ENCODE data around the gene ZNF467.

The ZNF467 gene

DNA sequence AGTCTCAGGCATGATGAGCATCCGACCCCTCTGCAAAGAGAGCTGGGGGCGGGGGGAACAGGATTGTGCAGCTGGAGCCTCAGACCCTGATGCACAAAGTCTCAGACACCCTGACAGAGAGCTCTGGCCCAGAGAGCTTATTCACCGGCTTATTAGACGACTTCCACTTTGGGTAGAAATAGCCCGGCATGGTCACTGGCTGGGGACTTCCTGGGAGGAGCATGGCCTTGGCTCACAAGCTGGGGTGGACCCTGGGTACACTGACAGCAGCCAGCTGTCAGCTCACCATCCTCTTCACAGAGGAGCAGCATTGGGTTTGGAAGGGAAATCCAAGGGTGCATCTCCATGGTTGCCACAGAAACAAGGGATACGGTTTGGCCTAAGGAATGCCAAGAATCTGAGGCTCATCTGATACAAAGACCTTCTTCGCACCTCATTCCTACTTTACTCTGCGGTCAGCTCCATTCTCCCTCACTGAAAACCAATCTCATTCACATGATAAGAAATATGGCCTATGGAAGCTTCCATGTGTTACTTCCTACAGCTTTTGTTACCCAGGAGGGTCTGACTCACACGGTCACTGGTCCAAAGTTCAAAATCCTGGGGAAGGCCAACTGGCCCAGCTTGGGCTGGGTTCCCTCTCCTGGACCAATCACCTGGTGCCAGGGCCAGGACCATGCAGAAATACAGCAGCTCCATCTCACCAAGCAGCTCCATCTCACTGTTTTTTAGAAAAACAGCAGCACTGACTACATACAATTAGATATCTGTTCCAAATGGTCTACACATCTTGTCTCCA lies 25.1 kb downstream of the ZNF467 start:
- DNase-seq (ENCODE audit: low read depth in 2 of 2) = no peak

DNA sequence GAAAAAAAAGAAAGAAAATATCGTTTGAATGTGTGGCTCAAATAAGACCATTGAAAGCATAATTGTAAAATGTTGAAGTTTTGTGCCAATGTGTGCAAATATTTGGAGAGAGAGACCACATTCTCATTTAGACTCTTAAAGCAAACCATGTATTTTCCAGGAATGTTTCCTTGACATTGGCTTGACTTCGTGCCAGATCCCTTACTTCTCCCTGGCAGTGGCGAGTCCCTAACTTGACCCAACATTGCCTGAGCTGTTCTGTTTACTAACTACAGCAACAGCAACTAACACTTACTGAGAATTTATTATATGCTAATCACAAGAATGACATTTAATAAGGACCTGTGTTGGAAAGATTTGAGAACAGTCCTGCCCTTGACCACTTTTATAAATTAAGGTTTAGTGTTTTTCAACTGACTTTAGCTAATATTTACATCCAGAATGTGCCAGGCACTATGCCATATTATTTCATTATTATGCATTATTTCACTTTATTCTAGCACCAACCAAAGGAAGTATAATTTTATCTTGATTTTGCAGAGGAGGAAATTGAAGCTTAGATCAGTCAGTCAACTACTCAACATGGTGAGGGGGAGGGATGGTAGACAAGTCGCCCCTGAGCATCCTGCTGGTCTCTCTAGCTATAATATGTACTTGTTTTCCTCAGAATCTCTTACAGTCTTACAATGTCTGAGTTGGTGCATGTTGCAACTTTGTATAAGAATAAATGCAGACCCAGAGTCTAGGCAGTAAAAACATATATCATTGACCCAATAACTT lies 29.7 kb downstream of the ZNF467 start:
- no peak for DNase-seq (ENCODE audit: low read depth in 2 of 2)

DNA sequence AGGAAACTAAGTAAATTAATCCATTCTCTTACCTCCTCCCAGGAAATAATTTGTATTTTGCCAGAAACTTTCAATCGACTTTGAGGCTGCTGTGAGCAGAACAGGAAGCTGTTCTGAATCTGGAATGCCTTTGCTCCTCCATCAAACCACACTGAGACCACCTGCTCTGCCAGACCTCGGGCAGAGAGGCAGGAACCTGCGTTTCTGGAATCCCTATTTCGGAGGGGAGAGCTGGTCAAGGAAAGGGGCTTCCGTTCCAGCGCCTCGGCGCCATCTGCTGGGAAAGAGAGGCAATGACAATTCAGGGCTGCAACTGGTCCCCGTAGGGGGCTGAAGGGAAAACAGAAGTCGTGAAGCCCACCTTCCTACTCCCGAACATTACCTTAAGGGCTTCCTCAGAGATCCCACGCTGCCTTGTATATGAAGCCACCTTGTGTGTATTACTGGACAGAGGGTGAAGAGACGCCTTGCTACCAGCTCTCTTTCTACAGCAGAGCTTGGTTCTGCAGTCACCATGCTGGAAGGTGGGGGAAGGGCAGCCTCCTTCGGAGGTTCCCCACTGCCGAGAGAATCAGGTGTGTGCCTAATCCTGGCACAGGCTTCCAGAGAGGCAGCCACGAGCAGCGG lies 31.2 kb downstream of the ZNF467 start:
- DNase-seq (ENCODE audit: low read depth in 2 of 2) = peak; percentile 29

DNA sequence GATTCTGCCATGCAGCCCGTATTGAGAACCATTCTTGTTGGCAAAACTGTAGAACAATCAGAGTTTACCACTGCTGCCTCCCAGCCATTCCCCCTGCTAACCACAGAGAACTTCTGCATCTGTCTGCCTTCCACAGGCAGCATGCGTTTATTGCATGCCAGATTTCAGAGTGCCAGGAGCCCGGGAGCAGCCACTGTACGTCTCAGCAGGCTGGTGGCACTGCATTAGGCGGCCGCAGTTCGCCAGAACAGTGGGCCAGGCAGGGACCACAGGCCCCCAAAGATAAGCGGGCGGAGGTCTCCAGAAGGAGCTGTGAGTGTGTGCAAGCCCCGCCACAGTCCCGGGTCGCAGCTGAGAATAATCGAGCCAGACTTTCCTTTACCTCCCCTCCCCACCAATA lies 31.8 kb downstream of the ZNF467 start:
- DNase-seq (ENCODE audit: low read depth in 2 of 2) = no peak

DNA sequence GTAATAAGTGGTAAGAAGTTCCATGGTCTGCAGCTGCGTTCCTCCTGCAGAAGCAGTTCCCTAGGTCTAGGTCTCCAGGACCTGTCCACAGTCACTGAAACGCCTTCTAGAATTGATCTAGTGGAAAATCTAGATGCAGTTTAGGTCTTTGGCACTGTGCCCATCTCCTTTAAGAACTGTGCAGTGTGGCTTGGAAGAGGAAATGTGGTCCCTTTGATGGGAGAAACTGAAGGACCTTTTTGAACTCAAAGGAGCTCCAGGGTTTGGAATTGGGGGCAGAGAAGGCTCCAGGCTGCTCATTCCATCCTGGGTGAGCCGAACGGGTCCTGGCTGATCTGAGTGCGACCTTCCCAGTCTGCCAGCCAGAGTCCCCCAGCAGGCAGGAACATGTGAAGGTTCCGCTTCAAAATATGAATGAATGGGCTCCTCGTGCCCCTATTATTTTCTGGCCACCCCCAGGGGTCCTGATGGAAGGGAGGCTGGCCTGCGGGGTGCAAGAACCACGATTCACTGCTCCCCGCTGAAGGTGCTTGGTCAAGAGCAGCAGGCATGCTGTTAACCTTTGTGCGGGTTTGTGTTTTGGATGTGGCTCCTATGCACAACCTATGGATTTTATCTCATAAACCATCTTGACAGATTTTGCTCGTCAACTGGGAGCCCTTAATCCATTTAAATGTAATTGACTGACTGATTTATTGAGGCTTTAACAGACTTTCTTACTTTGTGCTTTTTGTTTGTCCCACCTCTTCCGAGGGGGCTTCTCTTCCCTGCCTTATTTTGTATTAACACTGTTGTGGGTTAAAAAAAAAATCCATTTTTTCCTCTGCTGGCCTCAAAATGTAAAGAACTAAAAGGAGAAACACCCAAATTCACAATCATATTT lies 36.7 kb downstream of the ZNF467 start:
- no peak for DNase-seq (ENCODE audit: low read depth in 2 of 2)

DNA sequence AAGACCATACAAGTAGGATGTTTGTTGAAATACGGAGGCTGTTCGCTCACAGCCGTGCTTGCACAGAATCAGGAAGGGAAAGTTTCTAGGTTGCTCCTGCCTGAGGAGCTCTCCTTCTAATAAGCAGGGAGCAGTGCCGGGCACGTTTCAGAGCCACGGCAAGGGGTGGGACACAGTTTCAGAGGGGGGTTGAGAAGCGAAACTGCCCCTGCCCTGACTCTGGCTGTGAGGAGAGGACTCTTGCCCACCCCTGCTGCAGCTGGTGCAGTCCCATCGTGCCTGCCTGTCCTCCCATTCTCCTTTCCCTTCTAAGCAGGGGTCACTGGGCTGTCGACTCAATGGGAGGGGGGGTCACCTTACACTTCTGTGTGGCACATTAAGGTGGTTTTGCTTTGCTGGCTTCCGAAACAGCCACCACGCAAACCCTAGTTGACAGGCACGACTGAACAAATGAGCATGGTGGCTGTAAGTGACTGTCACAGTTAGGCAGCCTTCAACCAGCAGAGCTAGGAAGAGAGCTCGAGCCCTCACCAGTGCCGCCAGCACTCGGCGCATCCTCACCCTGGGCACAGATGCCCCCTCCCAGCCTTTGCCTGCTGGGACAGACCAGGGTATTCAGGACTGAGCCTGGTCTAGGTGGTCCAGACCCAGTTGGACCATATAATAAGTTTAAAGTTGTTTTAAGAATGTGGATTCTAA lies 37.5 kb downstream of the ZNF467 start:
- no peak for DNase-seq (ENCODE audit: low read depth in 2 of 2)

DNA sequence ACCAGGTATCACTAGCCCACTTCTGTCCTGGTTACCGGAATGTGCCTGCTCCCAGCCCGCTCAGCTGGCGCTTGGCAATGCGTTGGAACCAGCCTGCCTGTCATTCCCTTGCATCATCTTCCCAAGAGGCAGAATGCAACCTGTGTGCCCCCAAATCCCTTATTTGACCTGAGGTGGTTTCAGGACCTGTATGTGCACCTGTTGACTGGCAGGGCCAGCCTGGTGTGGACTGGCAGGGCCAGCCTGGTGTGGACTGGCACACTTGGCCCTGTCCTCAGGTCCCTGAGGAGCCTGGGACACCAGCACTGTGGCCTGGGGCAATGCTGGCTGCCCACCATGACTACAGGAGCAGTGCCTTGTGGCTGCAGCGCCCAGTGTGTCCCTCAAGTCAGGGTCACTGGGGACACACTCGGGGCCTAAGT lies 38.2 kb downstream of the ZNF467 start:
- no peak for DNase-seq (ENCODE audit: low read depth in 2 of 2)

DNA sequence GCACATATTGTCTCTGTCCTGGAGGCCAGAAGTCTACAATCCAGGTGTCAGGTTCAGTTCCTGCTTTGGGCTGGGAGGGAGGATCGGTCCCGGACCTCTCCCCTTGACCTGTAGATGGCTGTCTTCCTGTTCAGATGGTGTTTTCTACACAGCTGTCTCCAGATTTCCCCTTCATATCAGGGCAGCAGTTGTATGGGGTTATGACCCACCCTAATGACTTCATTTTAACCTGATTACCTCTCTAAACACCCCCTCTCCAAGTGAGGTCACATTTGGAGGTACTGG lies 38.7 kb downstream of the ZNF467 start:
- no peak for DNase-seq (ENCODE audit: low read depth in 2 of 2)

DNA sequence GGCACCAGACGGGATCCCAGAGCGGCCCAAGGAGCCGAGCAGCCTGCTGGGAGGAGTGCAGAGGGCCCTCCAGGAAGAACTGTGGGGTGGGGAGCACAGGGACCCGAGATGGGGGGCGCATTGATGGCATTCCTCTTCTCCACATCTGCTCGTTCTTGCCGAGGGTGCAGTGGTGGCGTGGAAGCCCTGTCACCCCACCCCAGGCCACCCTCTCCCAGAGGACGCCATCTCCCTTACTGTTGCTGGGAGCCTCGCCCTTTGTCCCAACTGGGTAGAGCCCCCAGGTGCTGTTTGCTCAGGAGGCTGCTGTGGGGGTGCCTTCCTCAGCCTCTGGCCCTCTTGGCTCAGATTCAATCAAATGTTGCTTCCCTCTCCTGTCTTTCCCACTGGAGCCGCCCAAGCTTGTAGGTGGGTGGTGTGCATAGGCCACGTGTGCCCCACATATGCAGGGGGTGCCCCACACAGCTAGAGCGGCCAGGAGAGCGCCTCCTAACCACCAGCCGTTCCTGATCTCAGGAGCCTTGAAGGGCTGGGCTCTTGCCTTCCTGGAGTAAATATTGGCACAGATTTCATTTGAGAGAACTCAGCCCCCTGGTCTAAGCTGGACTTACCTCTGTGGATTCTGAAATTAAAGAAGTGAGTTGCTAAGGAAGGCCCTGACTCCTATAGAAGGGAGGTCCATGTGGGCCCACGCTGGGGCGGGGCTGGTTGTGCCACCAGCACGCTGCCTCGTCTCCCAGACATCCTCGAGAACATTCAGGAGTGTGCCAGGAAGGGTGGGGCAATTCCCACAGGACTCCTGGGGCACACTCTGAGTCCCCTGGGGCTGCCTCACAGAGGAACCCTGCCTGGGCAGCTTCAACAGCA lies 39.2 kb downstream of the ZNF467 start:
- DNase-seq (ENCODE audit: low read depth in 2 of 2) = no peak

DNA sequence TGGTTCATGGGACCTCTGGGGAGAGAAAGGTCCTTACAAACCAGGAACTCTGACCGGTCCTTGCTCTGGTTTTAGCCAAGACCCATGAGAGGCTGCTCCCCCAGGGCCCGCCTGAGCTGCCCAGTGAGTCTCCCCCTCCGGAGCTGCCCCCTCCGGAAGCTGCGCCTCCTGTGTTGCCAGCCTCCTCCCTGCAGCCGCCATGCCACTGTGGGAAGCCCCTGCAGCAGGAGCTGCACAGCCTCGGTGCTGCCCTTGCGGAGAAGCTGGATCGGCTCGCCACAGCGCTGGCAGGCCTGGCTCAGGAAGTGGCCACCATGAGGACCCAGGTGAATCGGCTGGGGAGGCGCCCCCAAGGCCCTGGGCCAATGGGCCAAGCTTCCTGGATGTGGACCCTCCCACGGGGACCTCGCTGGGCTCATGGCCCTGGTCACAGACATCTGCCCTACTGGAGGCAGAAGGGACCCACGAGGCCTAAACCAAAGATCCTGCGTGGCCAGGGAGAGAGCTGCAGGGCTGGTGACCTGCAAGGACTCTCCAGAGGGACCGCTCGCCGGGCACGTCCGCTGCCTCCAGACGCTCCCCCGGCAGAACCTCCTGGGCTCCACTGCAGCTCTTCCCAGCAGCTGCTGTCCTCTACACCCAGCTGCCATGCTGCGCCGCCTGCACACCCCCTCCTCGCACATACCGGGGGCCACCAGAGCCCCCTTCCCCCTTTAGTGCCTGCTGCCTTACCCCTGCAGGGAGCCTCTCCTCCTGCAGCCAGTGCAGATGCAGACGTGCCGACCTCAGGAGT lies 40.1 kb downstream of the ZNF467 start:
- no peak for DNase-seq (ENCODE audit: low read depth in 2 of 2)

DNA sequence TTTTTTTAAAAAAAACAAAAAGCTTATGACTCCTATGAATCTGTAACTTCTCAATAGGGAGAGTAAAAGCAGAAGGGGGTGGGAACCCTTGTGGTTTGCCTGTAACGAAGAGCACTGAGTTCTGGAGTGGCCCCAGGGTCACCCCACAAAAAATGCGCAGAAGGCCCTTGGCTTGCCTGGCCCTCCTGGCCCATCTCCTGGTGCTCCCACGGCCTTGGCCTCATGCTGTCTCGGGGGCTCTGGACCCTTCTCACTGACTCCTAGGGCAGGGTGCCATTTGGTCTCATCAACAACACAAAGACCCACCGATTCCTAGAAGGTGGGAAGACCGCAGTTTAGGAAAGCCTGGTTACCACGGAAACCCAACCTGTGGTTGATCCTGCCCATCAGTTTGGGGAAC lies 40.8 kb downstream of the ZNF467 start:
- no peak for DNase-seq (ENCODE audit: low read depth in 2 of 2)

DNA sequence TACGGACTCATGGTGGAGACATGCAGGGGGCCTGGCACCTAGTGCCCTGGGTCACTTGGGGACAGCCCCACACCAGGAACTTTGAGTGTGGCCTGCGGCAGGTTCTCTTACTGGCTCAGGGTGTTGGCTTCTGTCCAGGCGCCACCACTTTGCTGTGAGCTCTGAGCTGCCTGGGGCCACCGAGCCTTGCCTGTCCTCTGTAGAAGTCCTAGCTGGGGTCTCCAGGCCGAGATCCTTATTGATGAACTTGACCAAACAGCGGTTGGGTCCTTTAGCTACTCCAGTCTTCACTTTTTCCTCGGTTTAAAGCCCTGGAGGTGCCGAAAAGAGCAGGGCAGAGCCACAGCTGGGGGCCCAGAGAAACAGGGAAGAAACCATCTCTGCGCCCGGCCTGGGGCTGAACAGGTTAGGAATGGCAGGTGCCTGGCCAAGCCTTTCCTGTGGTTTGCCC lies 41.3 kb downstream of the ZNF467 start:
- no peak for DNase-seq (ENCODE audit: low read depth in 2 of 2)

DNA sequence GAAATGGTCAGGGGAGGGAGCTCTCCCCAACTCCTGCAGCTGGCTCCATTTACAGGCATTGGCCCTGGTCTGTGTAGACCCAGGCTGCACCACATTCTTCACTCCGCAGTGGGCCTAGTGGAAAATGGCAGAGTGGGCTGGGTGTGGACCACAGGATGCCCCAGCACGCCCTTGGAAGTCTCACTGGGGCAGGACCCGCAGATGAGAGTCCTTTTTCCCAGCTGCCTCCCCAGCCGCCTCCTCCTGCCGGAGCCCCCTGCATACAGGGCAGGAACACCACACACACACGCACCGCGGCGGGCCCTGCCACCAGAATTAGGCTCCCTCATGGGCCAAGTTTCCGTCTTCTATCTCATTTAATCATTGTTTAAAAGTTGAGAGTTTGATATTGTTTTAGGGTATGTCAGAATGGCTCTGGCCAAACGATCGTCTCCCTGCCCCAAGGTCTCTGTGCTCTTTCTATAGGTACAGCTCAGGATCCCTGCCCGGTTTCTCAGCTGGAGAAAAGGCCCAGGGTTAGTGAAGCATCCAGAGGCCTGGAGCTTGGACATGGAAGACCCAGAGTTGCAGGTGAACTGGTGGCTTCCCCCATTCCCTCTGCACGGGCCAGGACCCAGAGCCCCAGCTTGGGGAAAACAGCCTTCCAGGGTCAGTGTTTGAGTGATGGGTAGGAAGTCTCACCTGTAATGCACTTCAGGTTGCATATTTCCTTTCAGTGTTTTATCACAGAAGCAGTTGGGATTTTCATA lies 42.0 kb downstream of the ZNF467 start:
- no peak for DNase-seq (ENCODE audit: low read depth in 2 of 2)

DNA sequence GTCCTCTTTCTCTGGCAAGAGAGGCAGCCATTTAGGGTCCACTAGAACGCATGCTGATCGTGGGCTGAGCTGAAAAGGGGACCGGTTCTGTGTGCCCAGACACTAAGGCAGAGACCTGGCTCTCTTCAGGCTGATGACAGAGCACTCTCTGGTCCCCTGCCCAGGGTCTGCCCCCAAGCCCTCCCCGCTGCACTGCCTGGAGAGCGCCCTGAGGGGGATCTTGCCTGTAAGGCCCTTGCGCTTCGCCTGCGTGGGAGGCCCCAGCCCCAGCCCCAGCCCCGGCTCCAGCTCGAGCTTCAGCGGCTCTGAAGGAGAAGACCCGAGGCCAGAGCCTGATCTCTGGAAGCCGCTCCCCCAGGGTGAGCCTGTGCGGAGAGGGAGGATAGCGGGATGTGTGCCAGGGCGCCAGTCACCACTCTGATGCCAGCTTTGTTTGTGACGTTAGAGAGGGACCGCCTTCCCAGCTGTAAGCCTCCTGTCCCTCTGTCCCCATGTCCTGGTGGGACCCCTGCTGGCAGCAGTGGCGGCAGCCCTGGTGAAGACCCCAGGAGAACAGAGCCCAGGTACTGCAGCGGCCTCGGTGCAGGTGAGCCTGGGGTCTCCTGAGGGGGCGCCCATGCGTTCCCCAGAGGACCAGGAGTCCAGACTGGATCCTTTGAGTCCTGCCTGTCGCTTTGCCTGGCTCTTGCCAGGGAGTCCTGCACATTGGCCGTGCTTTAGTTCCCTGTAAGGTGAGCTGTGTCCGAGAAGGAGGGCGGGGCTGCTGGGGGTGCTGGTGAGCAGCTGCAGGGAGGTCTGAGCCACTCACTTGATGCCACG lies 43.2 kb downstream of the ZNF467 start:
- no peak for DNase-seq (ENCODE audit: low read depth in 2 of 2)

DNA sequence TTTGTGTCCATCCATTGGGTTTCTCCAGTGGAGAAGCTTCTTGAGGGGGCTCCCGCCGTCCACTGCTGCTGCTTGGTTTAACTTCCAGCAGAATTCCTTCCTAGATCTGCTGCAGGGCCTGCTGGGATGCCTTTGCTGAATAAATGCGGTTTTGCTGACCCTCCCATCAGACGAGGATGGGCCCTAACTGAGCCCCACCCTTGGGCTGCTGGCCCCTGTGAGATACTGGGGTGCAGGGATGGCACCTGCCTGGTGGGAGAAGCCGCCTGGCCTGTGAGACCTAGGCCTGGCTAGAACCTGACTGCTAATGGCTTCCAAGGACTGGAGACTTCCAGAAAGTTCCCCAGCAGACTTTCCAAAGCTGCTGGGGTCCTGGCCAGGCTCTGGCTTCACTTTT lies 43.8 kb downstream of the ZNF467 start:
- DNase-seq (ENCODE audit: low read depth in 2 of 2) = no peak

DNA sequence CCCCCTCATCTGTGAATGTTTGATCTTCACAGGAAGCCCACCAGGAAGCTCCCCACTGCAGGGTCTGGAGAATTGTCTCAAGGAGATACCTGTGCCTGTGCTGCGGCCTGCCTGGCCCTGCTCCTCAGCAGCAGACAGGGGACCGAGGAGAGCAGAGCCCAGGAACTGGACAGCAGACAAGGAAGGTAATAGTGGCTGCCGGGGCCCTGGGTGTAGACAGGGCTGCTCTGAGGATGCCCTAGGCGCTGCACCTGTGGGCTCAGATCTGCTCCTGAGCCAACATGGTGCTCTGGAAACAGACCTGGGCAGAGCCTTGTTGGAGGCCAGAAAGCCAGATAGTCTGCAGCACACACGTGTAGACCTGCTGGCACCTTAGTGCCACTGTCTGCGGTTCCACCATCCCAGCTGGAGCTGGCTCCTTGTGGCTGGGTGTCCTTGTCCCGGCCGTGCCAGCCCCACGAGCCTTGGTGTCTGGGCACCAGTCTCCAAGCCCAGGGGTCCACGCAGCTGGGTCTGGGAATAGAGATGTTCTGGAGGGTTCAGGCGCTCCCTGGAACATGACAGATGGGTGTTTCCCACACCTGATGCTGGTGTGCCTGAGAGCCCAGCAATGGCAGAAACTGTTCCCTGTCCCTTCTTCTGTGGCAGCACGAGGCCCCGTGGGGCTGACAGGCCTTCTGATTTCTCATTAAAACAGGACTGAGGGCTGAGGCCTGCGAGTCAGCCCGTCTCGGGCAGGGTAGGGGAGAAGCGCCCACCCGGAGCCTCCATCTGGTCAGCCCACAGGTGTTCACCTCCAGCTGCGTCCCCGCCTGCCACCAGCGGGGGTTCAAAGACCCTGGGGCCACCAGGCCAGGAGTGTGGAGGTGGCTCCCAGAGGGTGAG lies 44.7 kb downstream of the ZNF467 start:
- DNase-seq (ENCODE audit: low read depth in 2 of 2) = no peak

All from stimulated activated CD8-positive, alpha-beta memory T cell treated with anti-CD3 and anti-CD28 coated beads, Interleukin-15, amount 100 ng/mL, for 4 hours (primary cell).